Measurements from ENCODE around the gene EML2. TPM values are rescaled to one million over a fixed set of nuclear protein-coding genes. Genes with fewer than 3 reads are reported as not detected.
A peak's percentile ranks its signal among the peaks of the same experiment; 100 is the strongest.

The EML2 gene
- total and polyA plus RNA-seq, 2 of the 8 experiments (the other 6 are each of a cell fraction or from before 2014, with no cell fraction given): 28.8 to 29.4 TPM

DNA sequence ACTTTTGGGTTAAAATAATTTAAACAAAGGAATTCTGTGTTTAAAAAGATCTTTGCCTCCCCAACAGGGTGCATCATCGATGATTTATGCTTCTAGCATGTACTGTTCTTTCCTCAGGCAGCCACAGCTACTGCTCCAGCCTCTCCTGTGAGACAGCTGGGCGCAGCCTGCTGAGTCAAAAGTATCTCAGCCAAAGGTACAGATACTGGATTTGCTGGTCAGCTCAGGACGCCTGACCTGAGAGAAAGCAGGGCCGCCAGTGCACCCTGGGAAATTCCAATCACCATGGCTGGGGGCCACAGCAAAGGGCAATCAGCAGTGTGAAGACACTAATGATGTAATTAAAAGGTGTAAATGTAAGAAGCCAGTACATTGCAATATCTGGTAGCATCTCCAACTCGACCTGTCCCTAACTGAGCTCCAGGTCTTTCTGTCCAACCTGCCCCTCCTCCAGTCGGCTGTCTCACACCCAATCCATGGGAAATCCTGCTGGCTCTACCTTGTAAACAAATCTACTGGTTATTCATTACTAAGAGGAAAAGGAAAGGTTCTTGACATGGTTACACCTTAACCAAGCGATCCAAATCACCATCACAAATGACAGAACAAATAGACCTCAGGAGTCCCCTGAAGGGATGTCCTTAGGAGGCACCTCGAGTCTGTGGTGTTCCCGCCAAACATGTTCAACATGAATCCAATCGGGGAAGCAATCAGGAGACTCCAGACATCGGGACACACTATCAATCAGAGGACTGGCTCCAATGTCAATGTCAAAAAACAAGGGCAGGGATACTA, 61.9 kb downstream of the EML2 start:
- ChIA-PET POLR2A (ENCODE audit: partially characterized antibody) (interaction anchor here (1.2 kb wide), 1 partner anchor 24 kb away, joined by 3 read pairs; no protein-coding TSS in a partner anchor), CTCF (ENCODE audit: partially characterized antibody) (interaction anchor here (0.6 to 2.2 kb wide), 8 partner anchors 14 to 91 kb away, joined by 3 to 8 read pairs (median 4); no protein-coding TSS in a partner anchor)
- Histone ChIP-seq H3K79me1 (ENCODE audit: low read depth, low read length) (no peaks in the 10 kb centered on the region; the same call in 1 of the 2 replicates), H2BK20ac (ENCODE audit: low read length) (no peak overlapping the region), H3K4me3 (ENCODE audit: extremely low read depth in 1 of 4, insufficient read depth in 2 of 4, low read depth in 3 of 4, low read length in 4 of 4) (peak overlapping the region in 1 of 4 experiments; percentile 11; a peak in 1 of 8 replicates), H4K8ac (ENCODE audit: extremely low read depth, insufficient read depth, low read length) (no peak overlapping the region), H3K4ac (replicated peaks; ENCODE audit: insufficient read length, low read depth, low read length) (no peak overlapping the region), H3K27me3 (replicated peaks in 1 of 4; ENCODE audit: control insufficient read depth in 3 of 4, extremely low read depth in 1 of 4, insufficient read depth in 3 of 4, low read length in 3 of 4) (no peaks in the 10 kb centered on the region), H3K23ac (ENCODE audit: insufficient read length) (no peak overlapping the region), H3K56ac (replicated peaks; ENCODE audit: insufficient read length, low read depth, low read length) (no peak overlapping the region), H3K4me2 (ENCODE audit: insufficient read depth in 1 of 2, low read depth in 2 of 2, low read length in 2 of 2) (peak overlapping the region; percentile 28 to 62; a peak in 3 of 4 replicates), H2BK15ac (ENCODE audit: low read length) (no peak overlapping the region), H3K23me2 (ENCODE audit: low read depth, low read length) (no peaks in the 10 kb centered on the region; the same call in 1 of the 2 replicates), H3K9ac (replicated peaks in 1 of 4; ENCODE audit: extremely low read depth in 1 of 4, low read depth in 3 of 4, low read length in 3 of 4) (no peak overlapping the region; a peak in 1 of 7 replicates), H3K18ac (ENCODE audit: extremely low read depth, low read length) (no peak overlapping the region), H4K91ac (replicated peaks; ENCODE audit: insufficient read length, low read length) (no peak overlapping the region), H3K36me3 (ENCODE audit: control insufficient read depth in 2 of 4, insufficient read depth in 4 of 4, low read length in 3 of 4) (no peaks in the 10 kb centered on the region; a peak in 1 of 8 replicates), H3K9me3 (ENCODE audit: insufficient read depth in 2 of 2, low read depth in 1 of 2, low read length in 1 of 2) (no peaks in the 10 kb centered on the region), H2BK120ac (replicated peaks; ENCODE audit: low read depth, low read length) (no peak overlapping the region), H2BK5ac (ENCODE audit: low read depth, low read length) (no peak overlapping the region), H4K20me1 (replicated peaks in 1 of 2; ENCODE audit: control insufficient read depth in 1 of 2, insufficient read depth in 2 of 2, low read length in 2 of 2) (no peaks in the 10 kb centered on the region), H3K27ac (ENCODE audit: low read depth, low read length) (no peak overlapping the region), H3K4me1 (replicated peaks in 1 of 4; ENCODE audit: control insufficient read depth in 3 of 4, insufficient read depth in 4 of 4, low read length in 3 of 4) (peaks cover 7 to 15% (median 10%) of the 10 kb centered on the region in 4 experiments), H3K79me2 (ENCODE audit: control insufficient read depth in 1 of 2, insufficient read depth in 2 of 2, low read length in 2 of 2) (0 out of 4 replicates have a peak, but pooled peaks cover 0 to 2% of the 10 kb centered on the region in 2 experiments), H2AFZ (ENCODE audit: low read length) (no peak overlapping the region), H2AK5ac (ENCODE audit: low read depth, low read length) (no peak overlapping the region), H4K5ac (ENCODE audit: insufficient read length, low read depth, low read length) (no peak overlapping the region), H3K14ac (ENCODE audit: insufficient read length) (no peak overlapping the region), H2BK12ac (ENCODE audit: low read depth, low read length) (peak overlapping the region; percentile 52; the same call in 1 of the 2 replicates)
- FAIRE-seq (peak; percentile 60), DNase-seq (ENCODE audit: low read depth in 1 of 2, low spot score in 2 of 2) (no peak)
- TF ChIP-seq, protein P1, sequence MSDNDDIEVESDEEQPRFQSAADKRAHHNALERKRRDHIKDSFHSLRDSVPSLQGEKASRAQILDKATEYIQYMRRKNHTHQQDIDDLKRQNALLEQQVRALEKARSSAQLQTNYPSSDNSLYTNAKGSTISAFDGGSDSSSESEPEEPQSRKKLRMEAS (IDR thresholded peaks at IDR 0.05): no peak
- peak; percentile 72 for TF ChIP-seq E2F6 (IDR thresholded peaks at IDR 0.05)
- WGBS, 2 experiments (ENCODE audit: extremely low coverage in 1 of 2, insufficient coverage in 1 of 2, insufficient read length in 1 of 2, insufficient replicate concordance in 2 of 2, low coverage in 1 of 2, low lambda C conversion rate in 2 of 2, missing lambda C conversion rate in 1 of 2): 63% methylated on average over 11 of the region's 11 CpGs; no CpG with 5 or more reads in 1 of the 2 experiments

Measured in H1 (cell line).